BLaER1 treated with 17β-estradiol and CSF1 and Interleukin-3, amounts not matched to agents 10 nM and 100 nM (cell line): Measurements from ENCODE around the gene ISCA2.

Experiments used
- H3K27ac ChIP-seq, 11 experiments: shearing (Covaris generic); formaldehyde crosslinking; 2 replicates each; pipeline ENCODE4 v1.8.1; 2022
- H3K27me3 ChIP-seq, 11 experiments: shearing (Covaris generic); formaldehyde crosslinking; 2 replicates each; pipeline ENCODE4 v1.8.1; 2022
- H3K36me3 ChIP-seq, 11 experiments: shearing (Covaris generic); formaldehyde crosslinking; 2 replicates each; pipeline ENCODE4 v1.8.1; 2022
- H3K4me1 ChIP-seq, 10 experiments: shearing (Covaris generic); formaldehyde crosslinking; 2 replicates each; pipeline ENCODE4 v1.8.1; 2022
- H3K4me2 ChIP-seq, 11 experiments: shearing (Covaris generic); formaldehyde crosslinking; 2 replicates each; pipeline ENCODE4 v1.8.1; 2022
- H3K4me3 ChIP-seq, 10 experiments: shearing (Covaris generic); formaldehyde crosslinking; 2 replicates each; pipeline ENCODE4 v1.8.1; 2022
- H3K9ac ChIP-seq, 11 experiments: shearing (Covaris generic); formaldehyde crosslinking; 2 replicates each; pipeline ENCODE4 v1.8.1; 2022
- H3K9me3 ChIP-seq, 11 experiments: shearing (Covaris generic); formaldehyde crosslinking; replicated peaks in 1 of 11; 2 replicates each; pipeline ENCODE4 v1.8.1; 2022
- H4K20me1 ChIP-seq, 11 experiments: shearing (Covaris generic); formaldehyde crosslinking; 2 replicates each; pipeline ENCODE4 v1.8.1; 2022
- Cebpa-rat ChIP-seq, 11 experiments: shearing (Covaris generic); IDR thresholded peaks; 2 replicates each; pipeline ENCODE4 v1.8.1; 2022

Gene ISCA2

GRCh38 chr14:74502236-74503019 is 8.9 kb downstream of the ISCA2 start:
- peak overlapping the region in 7 of 11 experiments; percentile 0 to 29 (median 8); a peak in 7 of 22 replicates for H3K4me2 ChIP-seq
- H3K27me3 ChIP-seq, result 0 out of 22 replicates have a peak, but pooled peaks cover 0 to 3% (median 0%) of the 10 kb centered on the region in 11 experiments
- H3K27ac ChIP-seq, result no peak overlapping the region
- H3K4me1 ChIP-seq, result peaks cover 42 to 58% (median 56%) of the 10 kb centered on the region in 10 experiments
- no peaks in the 10 kb centered on the region for H3K9me3 ChIP-seq
- TF ChIP-seq Cebpa-rat (IDR thresholded peaks at IDR 0.05), result no peak
- peaks cover 0 to 16% (median 11%) of the 10 kb centered on the region in 11 experiments; a peak in 12 of 22 replicates for H3K36me3 ChIP-seq
- no peak overlapping the region for H3K4me3 ChIP-seq
- H4K20me1 ChIP-seq, result peaks cover 0 to 29% (median 0%) of the 10 kb centered on the region in 11 experiments; a peak in 4 of 22 replicates
- peak overlapping the region in 2 of 11 experiments; percentile 28 to 30; a peak in 4 of 22 replicates for H3K9ac ChIP-seq

GRCh38 chr14:74503291-74503937 is 9.8 kb downstream of the ISCA2 start:
- Histone ChIP-seq H3K4me1 (peaks cover 52 to 68% (median 65%) of the 10 kb centered on the region in 10 experiments), H3K27me3 (0 out of 22 replicates have a peak, but pooled peaks cover 0 to 3% (median 0%) of the 10 kb centered on the region in 11 experiments), H3K9me3 (no peaks in the 10 kb centered on the region), H4K20me1 (peaks cover 0 to 29% (median 0%) of the 10 kb centered on the region in 11 experiments; a peak in 4 of 22 replicates), H3K9ac (peak overlapping the region in 1 of 11 experiments; percentile 30; a peak in 1 of 22 replicates), H3K4me2 (peak overlapping the region in 3 of 11 experiments; percentile 12 to 84 (median 29); a peak in 3 of 22 replicates), H3K36me3 (peaks cover 0 to 16% (median 8%) of the 10 kb centered on the region in 11 experiments; a peak in 10 of 22 replicates), H3K27ac (no peak overlapping the region), H3K4me3 (no peak overlapping the region)
- no peak for TF ChIP-seq Cebpa-rat (IDR thresholded peaks at IDR 0.05)

GRCh38 chr14:74503938-74504335 is 10.4 kb downstream of the ISCA2 start:
- Histone ChIP-seq H3K27me3 (0 out of 22 replicates have a peak, but pooled peaks cover 0 to 3% (median 0%) of the 10 kb centered on the region in 11 experiments), H3K4me1 (peaks cover 58 to 73% (median 71%) of the 10 kb centered on the region in 10 experiments), H3K9me3 (no peaks in the 10 kb centered on the region), H4K20me1 (peaks cover 0 to 29% (median 0%) of the 10 kb centered on the region in 11 experiments; a peak in 4 of 22 replicates), H3K9ac (no peak overlapping the region; a peak in 1 of 22 replicates), H3K4me2 (peak overlapping the region in 8 of 11 experiments; percentile 71 to 97 (median 85); a peak in 11 of 22 replicates), H3K27ac (no peak overlapping the region), H3K36me3 (peaks cover 0 to 16% (median 8%) of the 10 kb centered on the region in 11 experiments; a peak in 10 of 22 replicates), H3K4me3 (no peak overlapping the region)
- no peak for TF ChIP-seq Cebpa-rat (IDR thresholded peaks at IDR 0.05)

- H3K9ac ChIP-seq, result peak overlapping the region in 3 of 11 experiments; percentile 63 to 71 (median 68); a peak in 3 of 22 replicates
- H3K27ac ChIP-seq, result peak overlapping the region in 1 of 11 experiments; percentile 67; a peak in 2 of 22 replicates
- peaks cover 0 to 29% (median 0%) of the 10 kb centered on the region in 11 experiments; a peak in 4 of 22 replicates for H4K20me1 ChIP-seq
- no peak overlapping the region for H3K4me3 ChIP-seq
- H3K9me3 ChIP-seq, result no peaks in the 10 kb centered on the region
- peaks cover 61 to 78% (median 75%) of the 10 kb centered on the region in 10 experiments for H3K4me1 ChIP-seq
- H3K36me3 ChIP-seq, result peaks cover 0 to 16% (median 8%) of the 10 kb centered on the region in 11 experiments; a peak in 10 of 22 replicates
- H3K27me3 ChIP-seq, result 0 out of 22 replicates have a peak, but pooled peaks cover 0 to 3% (median 0%) of the 10 kb centered on the region in 11 experiments
- peak overlapping the region in 10 of 11 experiments; percentile 62 to 97 (median 82); a peak in 18 of 22 replicates for H3K4me2 ChIP-seq
- TF ChIP-seq Cebpa-rat (IDR thresholded peaks at IDR 0.05), result no peak
Measured at GRCh38 chr14:74504412-74504811, 10.8 kb downstream of the ISCA2 start.

GRCh38 chr14:74504874-74505720 is 11.5 kb downstream of the ISCA2 start:
- Histone ChIP-seq H4K20me1 (peaks cover 0 to 28% (median 0%) of the 10 kb centered on the region in 11 experiments; a peak in 4 of 22 replicates), H3K9ac (peak overlapping the region in 7 of 11 experiments; percentile 27 to 71 (median 61); a peak in 10 of 22 replicates), H3K36me3 (peaks cover 0 to 16% (median 6%) of the 10 kb centered on the region in 11 experiments; a peak in 8 of 22 replicates), H3K4me3 (peak overlapping the region in 3 of 10 experiments; percentile 9 to 49 (median 39); a peak in 5 of 20 replicates), H3K27me3 (0 out of 22 replicates have a peak, but pooled peaks cover 0 to 3% (median 0%) of the 10 kb centered on the region in 11 experiments), H3K4me2 (peak overlapping the region; percentile 55 to 97 (median 79)), H3K27ac (peak overlapping the region in 6 of 11 experiments; percentile 35 to 78 (median 69); a peak in 12 of 22 replicates), H3K9me3 (no peaks in the 10 kb centered on the region), H3K4me1 (peaks cover 64 to 85% (median 77%) of the 10 kb centered on the region in 10 experiments)
- TF ChIP-seq Cebpa-rat (IDR thresholded peaks at IDR 0.05), result no peak

- H3K4me1 ChIP-seq, result peaks cover 66 to 87% (median 78%) of the 10 kb centered on the region in 10 experiments
- peak overlapping the region in 7 of 11 experiments; percentile 27 to 71 (median 61); a peak in 12 of 22 replicates for H3K9ac ChIP-seq
- TF ChIP-seq Cebpa-rat (IDR thresholded peaks at IDR 0.05), result no peak
- no peaks in the 10 kb centered on the region for H3K9me3 ChIP-seq
- peak overlapping the region; percentile 55 to 97 (median 79) for H3K4me2 ChIP-seq
- peaks cover 0 to 8% (median 0%) of the 10 kb centered on the region in 11 experiments; a peak in 1 of 22 replicates for H3K36me3 ChIP-seq
- H3K27me3 ChIP-seq, result 0 out of 22 replicates have a peak, but pooled peaks cover 0 to 3% (median 0%) of the 10 kb centered on the region in 11 experiments
- peak overlapping the region in 3 of 10 experiments; percentile 9 to 49 (median 39); a peak in 5 of 20 replicates for H3K4me3 ChIP-seq
- peak overlapping the region in 7 of 11 experiments; percentile 35 to 78 (median 67); a peak in 14 of 22 replicates for H3K27ac ChIP-seq
- peaks cover 0 to 21% (median 0%) of the 10 kb centered on the region in 11 experiments; a peak in 4 of 22 replicates for H4K20me1 ChIP-seq
Measured at GRCh38 chr14:74505831-74506230, 12.3 kb downstream of the ISCA2 start.

GRCh38 chr14:74506411-74506851 is 12.9 kb downstream of the ISCA2 start:
- Histone ChIP-seq H4K20me1 (peaks cover 0 to 16% (median 0%) of the 10 kb centered on the region in 11 experiments; a peak in 4 of 22 replicates), H3K27ac (peak overlapping the region in 6 of 11 experiments; percentile 35 to 78 (median 69); a peak in 12 of 22 replicates), H3K27me3 (0 out of 22 replicates have a peak, but pooled peaks cover 0 to 3% (median 0%) of the 10 kb centered on the region in 11 experiments), H3K4me3 (peak overlapping the region in 1 of 10 experiments; percentile 49; a peak in 2 of 20 replicates), H3K4me1 (peaks cover 66 to 87% (median 79%) of the 10 kb centered on the region in 10 experiments), H3K9me3 (no peaks in the 10 kb centered on the region), H3K36me3 (peaks cover 0 to 7% (median 0%) of the 10 kb centered on the region in 11 experiments; a peak in 1 of 22 replicates), H3K9ac (peak overlapping the region in 5 of 11 experiments; percentile 13 to 71 (median 63); a peak in 6 of 22 replicates), H3K4me2 (peak overlapping the region; percentile 55 to 97 (median 79))
- no peak for TF ChIP-seq Cebpa-rat (IDR thresholded peaks at IDR 0.05)
